HG03457 (cell line): Measurements from ENCODE around the gene ATG16L2.
"Not testable (repeated sequence)": the region's sequence is repeated elsewhere in the genome, so short reads cannot be mapped to it uniquely, and the experiment has no call there.

Source experiments
- ATAC-seq: cut with Tn5 transposase; IDR thresholded peaks from one replicate; pipeline ENCODE4 v1.9.1; 2021; ENCODE audit warnings: moderate number of reproducible peaks; ENCODE audit not compliant: unreplicated experiment

The ATG16L2 gene

GRCh38 chr11:72824020-72824419, 9.8 kb downstream of the ATG16L2 start:
- ATAC-seq = no peak

DNA sequence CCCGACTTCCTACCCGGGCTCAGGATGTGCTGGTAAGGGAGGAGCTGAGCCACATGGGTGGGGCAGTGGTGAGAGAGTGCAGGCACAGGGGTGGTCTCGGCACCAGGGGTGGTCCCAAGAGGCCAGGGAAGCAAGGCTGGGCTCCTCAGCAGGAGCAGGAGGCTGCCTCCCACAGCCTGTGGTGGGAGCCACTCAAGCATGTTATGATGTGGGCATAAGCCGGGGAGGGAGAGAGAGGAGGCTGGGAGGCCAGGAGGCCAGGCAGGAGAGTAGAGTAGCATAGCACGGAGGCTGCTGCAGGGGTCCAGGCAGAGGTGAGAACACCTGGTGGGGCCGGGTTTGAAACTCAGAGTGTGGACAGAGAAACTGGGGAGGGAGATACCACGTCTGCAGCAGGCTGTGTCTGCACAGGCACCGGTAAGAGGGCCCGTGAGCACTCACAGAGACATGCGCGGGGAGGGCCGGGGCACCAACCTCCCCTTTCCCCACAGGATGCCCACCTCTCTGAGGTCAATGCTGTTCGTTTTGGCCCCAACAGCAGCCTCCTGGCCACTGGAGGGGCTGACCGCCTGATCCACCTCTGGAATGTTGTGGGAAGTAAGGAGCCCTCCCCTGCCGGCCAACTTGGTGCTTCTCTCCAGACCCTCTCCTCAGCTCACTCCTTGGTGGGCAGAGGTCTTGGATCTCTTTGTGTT, 10.7 kb downstream of the ATG16L2 start:
- no peak for ATAC-seq

DNA sequence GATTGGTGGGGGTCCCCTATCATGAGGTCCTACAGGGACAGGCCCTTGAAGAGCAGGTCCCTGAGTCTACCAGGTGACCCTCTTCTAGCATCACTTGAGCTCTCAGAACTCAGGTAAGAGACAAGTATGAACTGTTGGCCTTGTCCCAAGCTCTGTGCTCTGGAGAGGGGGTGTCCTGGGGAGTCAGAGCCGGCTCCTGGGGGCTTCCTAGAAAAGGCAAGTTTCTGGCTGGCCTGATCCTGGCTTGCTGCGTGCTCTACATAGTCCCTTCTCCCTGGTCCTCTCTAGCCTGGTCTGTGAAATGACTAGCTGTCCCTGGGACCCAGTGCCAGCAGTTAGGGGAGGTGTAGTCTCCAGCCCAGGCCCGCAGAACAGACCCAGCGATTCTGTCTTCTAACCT, 11.4 kb downstream of the ATG16L2 start:
- ATAC-seq = no peak

- ATAC-seq = no peak
Measured at GRCh38 chr11:72826191-72826941, 12.2 kb downstream of the ATG16L2 start.

DNA sequence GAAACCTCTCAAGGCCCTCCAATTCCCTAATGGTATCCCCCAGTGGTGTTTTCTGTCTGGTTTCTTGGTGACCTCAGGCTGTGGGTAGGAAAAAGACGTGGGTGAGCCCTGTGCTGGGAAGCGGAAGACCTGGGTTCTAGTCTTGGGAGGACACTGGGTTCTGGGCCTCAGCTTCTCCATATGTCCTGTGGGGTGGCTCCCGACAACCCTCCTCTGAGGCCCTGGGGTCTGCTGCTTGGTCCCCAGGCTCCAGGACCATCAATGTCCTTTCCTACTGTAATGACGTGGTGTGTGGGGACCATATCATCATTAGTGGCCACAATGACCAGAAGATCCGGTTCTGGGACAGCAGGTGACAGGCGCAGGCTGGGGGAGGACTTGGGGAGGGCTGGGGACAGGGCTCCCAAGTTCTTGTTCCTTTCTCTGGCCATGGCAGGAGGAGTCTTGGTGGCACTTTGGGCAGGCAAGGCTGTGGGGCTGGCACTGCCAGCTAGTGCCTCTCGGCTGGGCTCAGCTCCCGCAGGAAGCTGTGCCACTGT, 12.8 kb downstream of the ATG16L2 start:
- ATAC-seq = no peak

DNA sequence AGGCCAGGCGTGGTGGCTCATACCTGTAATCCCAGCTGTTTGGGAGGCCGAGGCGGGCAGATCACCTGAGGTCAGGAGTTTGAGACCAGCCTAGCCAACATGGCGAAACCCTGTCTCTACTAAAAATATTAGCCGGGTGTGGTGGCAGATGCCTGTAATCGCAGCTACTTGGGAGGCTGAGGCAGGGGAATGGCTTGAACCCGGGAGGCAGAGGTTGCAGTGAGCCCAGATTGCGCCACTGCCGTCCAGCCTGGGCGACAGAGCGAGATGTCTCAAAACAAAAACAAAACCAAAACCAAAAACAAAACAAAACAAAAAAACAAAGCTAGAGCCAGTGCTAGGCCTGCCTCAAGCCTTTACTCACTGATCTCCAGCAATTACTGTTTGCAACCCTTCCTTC, 13.4 kb downstream of the ATG16L2 start:
- ATAC-seq = not testable (repeated sequence)

GRCh38 chr11:72828081-72828567, 13.9 kb downstream of the ATG16L2 start:
- ATAC-seq = no peak

DNA sequence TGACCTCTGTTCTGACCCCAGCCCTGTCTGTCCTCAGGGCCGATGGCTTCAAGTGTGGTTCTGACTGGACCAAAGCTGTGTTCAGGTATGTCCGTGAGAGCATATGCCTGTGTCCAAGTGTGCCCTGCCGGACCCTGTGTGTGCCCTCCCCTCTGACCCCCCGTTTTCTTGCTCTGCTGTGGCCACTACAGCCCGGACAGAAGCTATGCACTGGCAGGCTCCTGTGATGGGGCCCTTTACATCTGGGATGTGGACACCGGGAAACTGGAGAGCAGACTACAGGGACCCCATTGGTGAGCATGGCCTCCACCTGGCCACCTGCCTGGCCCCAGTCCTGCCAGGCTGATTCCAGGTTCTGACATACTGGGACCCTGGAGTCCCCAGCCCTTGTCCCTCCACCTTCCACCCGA, 14.5 kb downstream of the ATG16L2 start:
- no peak for ATAC-seq

GRCh38 chr11:72829178-72829577, 15.0 kb downstream of the ATG16L2 start:
- ATAC-seq = no peak

GRCh38 chr11:72829884-72830533, 15.8 kb downstream of the ATG16L2 start:
- no peak for ATAC-seq

DNA sequence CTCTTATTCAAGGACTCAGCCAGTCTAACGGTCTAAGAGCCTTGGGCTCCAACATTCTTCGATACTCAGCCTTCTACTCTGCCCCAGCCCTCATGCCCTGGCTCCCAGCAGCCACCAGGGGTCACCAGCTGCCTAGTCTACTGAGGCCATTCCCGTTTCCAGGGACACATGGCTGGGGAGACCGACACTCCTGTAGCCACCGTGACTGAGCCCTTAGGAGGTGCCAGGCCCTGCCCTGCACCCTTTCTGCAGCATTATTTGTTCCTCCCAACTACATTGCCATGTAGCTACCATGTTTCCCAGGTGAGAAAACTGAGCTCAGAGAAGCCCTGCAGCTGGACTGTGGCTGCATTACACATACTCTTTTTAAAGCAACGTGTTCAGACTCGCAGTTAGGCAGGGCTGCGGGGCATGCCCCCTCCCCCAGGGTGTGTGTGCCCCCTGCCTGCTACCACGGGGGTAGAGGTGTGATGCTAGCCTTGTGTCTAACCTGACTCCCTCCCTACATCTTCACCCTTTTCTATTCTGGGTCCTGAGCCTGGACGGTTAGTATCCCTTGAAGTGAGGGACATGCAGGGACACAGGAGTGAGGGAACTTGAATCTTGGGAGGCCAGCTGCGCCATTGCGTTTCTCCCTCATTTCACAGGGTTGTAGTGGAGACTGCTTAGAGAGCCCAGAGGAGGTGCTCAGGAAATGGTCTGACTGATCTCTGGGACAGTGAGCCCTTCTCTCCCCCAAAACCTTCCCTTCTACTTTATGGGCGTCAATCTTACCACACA, 17.5 kb downstream of the ATG16L2 start:
- ATAC-seq = no peak

- ATAC-seq = no peak
Measured at GRCh38 chr11:72832301-72833082, 18.3 kb downstream of the ATG16L2 start.

DNA sequence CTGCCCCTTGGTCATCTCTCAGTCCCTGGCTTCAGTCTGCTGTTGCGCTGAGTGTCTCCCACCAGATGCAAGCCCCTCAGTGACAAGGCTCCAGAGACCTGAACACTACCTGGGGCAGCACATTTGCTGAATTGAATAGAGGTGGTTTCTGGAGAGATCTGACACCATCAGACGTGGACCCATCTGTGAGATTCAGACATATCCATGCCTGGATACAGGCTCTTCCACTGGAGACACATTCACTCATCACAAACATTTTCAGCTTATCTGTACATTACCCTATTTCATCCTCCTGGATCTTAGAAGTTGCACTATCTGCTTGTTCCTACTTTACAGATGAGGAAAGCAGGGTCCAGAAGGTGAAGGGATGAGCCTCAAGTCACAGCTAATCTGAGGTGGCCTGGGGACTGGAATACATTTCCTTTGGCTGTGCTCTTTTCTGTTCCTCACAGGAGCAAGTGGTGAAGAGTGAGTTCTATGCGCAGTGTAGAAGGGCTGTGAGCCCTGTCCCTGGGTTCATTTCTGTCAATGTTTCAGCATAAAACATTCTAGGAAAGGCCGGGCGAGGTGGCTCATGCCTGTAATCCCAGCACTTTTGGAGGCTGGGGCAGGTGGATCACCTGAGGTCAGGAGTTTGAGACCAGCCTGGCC, 19.0 kb downstream of the ATG16L2 start:
- ATAC-seq = no peak

DNA sequence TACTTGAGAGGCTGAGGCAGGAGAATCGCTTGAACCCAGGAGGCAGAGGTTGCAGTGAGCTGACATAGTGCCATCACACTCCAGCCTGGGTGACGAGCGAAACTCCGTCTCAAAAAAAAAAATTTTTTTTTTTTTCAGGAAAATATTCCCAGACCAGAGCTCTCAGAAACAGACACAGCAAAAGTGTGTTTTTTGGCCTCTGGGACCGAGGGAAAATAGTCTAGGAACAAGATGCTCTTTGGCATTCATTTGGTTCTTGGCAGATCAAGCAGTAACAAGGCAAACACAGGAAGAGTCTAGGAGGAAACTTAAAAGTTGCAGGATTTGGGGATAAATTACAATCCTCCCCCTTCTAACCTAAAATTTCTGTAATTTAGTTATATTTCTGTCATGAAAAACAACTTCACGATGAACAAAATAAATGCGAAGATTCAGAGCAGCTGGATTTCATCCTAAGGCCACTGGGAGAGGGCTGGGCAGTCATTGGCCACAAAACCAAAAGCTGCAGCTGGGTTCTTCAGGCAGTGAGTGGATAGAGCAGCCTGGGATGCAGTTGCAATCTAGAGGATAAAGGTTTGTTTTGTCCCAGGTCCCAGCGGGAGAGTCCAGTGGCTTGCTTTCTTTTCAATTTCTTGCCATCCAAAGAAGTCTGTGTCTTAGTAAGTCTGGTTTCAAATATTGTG, 19.7 kb downstream of the ATG16L2 start:
- no peak for ATAC-seq

DNA sequence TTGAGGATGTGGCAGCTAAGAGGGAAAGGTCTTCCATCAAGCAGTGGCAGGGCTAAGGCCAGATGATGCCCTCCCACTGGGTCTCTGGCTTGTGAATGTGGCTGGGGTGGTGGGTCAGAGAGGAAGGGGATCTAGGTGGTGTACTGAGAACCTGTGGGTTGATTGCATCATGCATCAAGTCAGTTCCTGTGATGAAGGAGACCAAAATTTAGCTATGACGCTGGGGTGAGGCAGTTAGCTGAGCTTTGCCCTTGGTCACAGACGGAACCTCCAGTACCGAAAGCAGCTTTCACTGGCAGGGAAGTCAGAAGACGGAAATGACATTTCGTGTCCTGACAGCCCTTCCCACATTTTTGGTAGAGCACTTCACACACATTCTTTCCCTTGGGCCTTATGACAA, 20.7 kb downstream of the ATG16L2 start:
- ATAC-seq = no peak

DNA sequence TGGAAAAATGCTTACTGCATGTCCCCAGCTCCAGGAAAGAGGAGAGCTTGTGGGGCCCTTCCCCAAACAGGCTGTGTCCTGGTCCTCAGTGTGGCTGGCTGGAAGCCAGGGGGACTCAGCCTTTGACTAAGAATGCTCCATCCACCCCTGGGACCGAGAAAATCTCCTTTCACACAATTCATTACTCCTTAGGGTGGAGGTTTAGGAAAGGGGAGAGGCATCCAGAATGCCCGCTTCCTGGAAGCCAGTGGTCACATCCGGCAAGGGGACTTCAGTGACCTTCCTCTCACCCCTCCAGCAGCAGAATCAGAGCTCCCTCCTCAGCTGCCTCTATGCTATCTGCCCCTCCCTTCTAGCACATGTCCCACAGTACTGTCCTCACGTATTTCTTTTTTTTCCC, 21.9 kb downstream of the ATG16L2 start:
- ATAC-seq = no peak

GRCh38 chr11:72838691-72839305, 24.6 kb downstream of the ATG16L2 start:
- no peak for ATAC-seq

DNA sequence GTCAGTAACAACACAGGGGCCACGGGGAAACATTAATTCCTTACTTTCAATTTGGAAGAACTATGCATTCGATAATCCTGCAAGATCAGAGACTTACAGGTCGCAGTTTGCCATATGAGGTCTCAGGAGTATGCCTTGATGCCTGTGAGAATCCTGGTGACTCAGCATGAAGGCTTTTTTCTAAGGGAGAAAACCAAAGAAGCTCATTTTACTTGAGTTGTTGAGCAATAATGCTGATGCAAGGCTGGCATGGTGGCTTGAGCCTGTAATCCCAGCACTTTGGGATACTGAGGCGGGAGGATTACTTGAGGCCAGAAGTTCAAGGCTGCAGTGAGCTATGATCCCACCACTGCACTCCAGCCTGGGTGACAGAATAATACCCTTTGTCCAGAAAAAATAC, 26.6 kb downstream of the ATG16L2 start:
- ATAC-seq = no peak

GRCh38 chr11:72841397-72841796, 27.2 kb downstream of the ATG16L2 start:
- no peak for ATAC-seq
